Measurements from ENCODE around the gene UGT3A1. TPM values are rescaled to one million over a fixed set of nuclear protein-coding genes. Genes with fewer than 3 reads are reported as not detected.
"Not testable (repeated sequence)": the region's sequence is repeated elsewhere in the genome, so short reads cannot be mapped to it uniquely, and the experiment has no call there.

Gene UGT3A1, protein sequence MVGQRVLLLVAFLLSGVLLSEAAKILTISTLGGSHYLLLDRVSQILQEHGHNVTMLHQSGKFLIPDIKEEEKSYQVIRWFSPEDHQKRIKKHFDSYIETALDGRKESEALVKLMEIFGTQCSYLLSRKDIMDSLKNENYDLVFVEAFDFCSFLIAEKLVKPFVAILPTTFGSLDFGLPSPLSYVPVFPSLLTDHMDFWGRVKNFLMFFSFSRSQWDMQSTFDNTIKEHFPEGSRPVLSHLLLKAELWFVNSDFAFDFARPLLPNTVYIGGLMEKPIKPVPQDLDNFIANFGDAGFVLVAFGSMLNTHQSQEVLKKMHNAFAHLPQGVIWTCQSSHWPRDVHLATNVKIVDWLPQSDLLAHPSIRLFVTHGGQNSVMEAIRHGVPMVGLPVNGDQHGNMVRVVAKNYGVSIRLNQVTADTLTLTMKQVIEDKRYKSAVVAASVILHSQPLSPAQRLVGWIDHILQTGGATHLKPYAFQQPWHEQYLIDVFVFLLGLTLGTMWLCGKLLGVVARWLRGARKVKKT
- total RNA-seq: not detected in 2 replicates
- not detected in 2 replicates for polyA plus RNA-seq
- not detected in 2 replicates for polyA plus RNA-seq (2012)
- not detected in 2 replicates for polyA minus RNA-seq (ENCODE audit: low replicate concordance)

DNA sequence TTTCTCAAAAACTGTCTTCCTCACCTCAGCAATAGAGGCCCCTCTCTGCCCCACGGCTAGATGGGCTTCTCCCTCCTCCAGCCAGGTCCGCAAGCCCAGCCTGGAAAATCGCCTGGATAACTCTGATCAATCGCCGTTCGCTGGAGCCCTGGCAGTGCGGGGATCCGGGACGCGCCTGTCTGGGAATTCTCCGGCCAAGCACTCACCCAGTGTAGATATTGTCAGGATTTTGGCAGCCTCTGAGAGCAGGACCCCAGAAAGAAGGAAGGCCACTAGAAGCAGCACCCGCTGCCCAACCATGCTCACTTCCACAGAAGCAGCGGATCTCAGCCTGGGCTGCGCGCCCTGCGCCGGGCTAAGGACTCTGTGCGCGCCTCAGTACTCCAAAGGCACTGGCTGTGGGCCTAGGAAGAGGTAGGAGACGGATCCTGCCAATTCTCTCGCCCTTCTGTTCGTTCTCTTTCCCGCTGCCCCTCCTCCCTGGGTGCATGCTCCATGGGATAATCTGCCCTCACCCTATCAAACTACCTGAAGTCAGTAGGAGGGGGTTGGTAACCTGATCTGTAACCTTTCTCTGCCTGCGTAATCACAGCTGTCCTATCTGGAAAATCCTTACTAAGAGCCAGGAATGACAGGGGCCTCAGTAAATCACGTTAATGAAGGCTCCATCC is at the start of gene UGT3A1:
UGT3A1 (minus strand) TSS at position 450 of the 671 bp plus-strand sequence; CDS start at position 300, 150 bp downstream.
- no peaks in the 10 kb centered on the region for H3K9me3 ChIP-seq (ENCODE audit: control insufficient read depth, insufficient read depth, low read depth, low read length)
- H3K4me2 ChIP-seq (ENCODE audit: extremely low read depth, insufficient read depth, low read length): no peak within 1 kb of the TSS
- DNase-seq (ENCODE audit: low read depth in 2 of 2): no peak
- no peaks in the 10 kb centered on the region for H3K79me2 ChIP-seq (ENCODE audit: control insufficient read depth, insufficient read depth, low read length)
- H3K4me3 ChIP-seq (replicated peaks in 1 of 4; ENCODE audit: control extremely low read depth in 1 of 4, insufficient read depth in 1 of 4, low read depth in 3 of 4, low read length in 4 of 4): no peak within 1 kb of the TSS
- no peaks in the 10 kb centered on the region for H3K36me3 ChIP-seq (ENCODE audit: control insufficient read depth, insufficient read depth, low read length)
- no peaks in the 10 kb centered on the region for H3K4me1 ChIP-seq (ENCODE audit: control insufficient read depth, extremely low read depth, insufficient read depth, low read length)
- H3K27ac ChIP-seq (ENCODE audit: insufficient read depth, low read length): no peak within 1 kb of the TSS
- TF ChIP-seq, protein P1, sequence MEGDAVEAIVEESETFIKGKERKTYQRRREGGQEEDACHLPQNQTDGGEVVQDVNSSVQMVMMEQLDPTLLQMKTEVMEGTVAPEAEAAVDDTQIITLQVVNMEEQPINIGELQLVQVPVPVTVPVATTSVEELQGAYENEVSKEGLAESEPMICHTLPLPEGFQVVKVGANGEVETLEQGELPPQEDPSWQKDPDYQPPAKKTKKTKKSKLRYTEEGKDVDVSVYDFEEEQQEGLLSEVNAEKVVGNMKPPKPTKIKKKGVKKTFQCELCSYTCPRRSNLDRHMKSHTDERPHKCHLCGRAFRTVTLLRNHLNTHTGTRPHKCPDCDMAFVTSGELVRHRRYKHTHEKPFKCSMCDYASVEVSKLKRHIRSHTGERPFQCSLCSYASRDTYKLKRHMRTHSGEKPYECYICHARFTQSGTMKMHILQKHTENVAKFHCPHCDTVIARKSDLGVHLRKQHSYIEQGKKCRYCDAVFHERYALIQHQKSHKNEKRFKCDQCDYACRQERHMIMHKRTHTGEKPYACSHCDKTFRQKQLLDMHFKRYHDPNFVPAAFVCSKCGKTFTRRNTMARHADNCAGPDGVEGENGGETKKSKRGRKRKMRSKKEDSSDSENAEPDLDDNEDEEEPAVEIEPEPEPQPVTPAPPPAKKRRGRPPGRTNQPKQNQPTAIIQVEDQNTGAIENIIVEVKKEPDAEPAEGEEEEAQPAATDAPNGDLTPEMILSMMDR (conservative IDR thresholded peaks at IDR 0.05 in 1 of 2, IDR thresholded peaks at IDR 0.05 in 1 of 2; ENCODE audit: low read depth in 1 of 2, low read length in 2 of 2): no peak
- TF ChIP-seq EZH2 (IDR thresholded peaks at IDR 0.05; ENCODE audit: low read length, missing control alignments): no peak
- H2AFZ ChIP-seq (ENCODE audit: low read length): no peak within 1 kb of the TSS
- H3K9ac ChIP-seq (ENCODE audit: insufficient read depth, low read length): no peak within 1 kb of the TSS
- no peaks in the 10 kb centered on the region for H4K20me1 ChIP-seq (ENCODE audit: control insufficient read depth, extremely low read depth, insufficient read depth, low read length)
- peaks cover 3% of the 10 kb centered on the region for H3K27me3 ChIP-seq (ENCODE audit: control insufficient read depth, insufficient read depth, low read length)

DNA sequence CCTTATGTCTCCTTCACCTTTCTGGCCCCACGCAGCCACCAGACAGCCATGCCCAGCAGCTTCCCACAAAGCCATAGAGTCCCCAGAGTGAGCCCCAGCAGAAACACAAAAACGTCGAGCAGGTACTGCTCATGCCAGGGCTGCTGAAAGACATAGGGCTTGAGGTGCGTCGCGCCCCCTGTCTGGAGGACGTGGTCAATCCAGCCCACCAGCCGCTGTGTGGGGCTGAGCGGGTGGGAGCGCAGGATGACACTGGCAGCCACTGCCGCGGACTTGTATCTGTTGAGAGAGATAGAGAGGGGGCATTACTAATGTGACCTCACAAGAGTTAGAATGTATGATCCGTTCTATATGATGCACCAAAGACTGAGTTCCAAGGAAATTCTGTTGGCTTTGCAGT is 44.5 kb upstream of the UGT3A1 start:
- H4K20me1 ChIP-seq (ENCODE audit: control insufficient read depth, extremely low read depth, insufficient read depth, low read length): no peaks in the 10 kb centered on the region
- TF ChIP-seq, protein P1 (conservative IDR thresholded peaks at IDR 0.05 in 1 of 2, IDR thresholded peaks at IDR 0.05 in 1 of 2; ENCODE audit: low read depth in 1 of 2, low read length in 2 of 2): no peak
- no peak for TF ChIP-seq EZH2 (IDR thresholded peaks at IDR 0.05; ENCODE audit: low read length, missing control alignments)
- H3K9ac ChIP-seq (ENCODE audit: insufficient read depth, low read length): no peak overlapping the region
- no peak overlapping the region for H3K4me3 ChIP-seq (replicated peaks in 1 of 4; ENCODE audit: control extremely low read depth in 1 of 4, insufficient read depth in 1 of 4, low read depth in 3 of 4, low read length in 4 of 4)
- no peak overlapping the region for H3K27ac ChIP-seq (ENCODE audit: insufficient read depth, low read length)
- H3K36me3 ChIP-seq (ENCODE audit: control insufficient read depth, insufficient read depth, low read length): no peaks in the 10 kb centered on the region
- H2AFZ ChIP-seq (ENCODE audit: low read length): no peak overlapping the region
- no peak for DNase-seq (ENCODE audit: low read depth in 2 of 2)
- H3K79me2 ChIP-seq (ENCODE audit: control insufficient read depth, insufficient read depth, low read length): no peaks in the 10 kb centered on the region
- no peaks in the 10 kb centered on the region for H3K27me3 ChIP-seq (ENCODE audit: control insufficient read depth, insufficient read depth, low read length)
- H3K4me2 ChIP-seq (ENCODE audit: extremely low read depth, insufficient read depth, low read length): no peak overlapping the region
- no peaks in the 10 kb centered on the region for H3K4me1 ChIP-seq (ENCODE audit: control insufficient read depth, extremely low read depth, insufficient read depth, low read length)
- H3K9me3 ChIP-seq (ENCODE audit: control insufficient read depth, insufficient read depth, low read depth, low read length): no peaks in the 10 kb centered on the region

DNA sequence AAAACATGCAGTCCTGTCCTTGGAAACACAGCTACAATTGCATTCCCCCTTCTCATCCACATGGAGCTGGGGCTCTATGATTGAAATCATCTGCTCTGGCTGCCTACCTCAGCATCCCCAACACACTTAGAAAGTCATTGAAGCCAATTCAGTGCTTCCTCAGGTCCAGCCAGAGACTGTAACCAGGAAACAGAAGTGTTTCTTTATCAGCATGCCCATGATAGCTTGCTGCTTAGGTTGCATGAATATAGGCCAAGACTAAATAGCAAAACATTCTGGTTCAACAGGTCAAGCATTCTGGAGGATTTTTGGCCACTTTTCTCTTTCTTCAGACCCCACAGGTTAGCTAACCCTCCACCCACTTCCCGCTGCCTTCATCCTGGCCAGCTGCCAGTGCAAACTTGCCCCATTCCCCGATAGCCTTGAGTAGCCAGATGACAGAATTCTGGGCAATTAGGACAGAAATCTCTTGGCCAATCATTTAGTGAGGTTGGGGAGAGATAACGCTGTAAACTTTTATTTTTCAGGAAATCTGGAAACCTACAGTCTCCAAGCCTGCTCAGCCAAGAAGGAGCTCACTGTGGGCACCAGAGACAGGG is 43.4 kb upstream of the UGT3A1 start:
- not testable (repeated sequence) for H3K9ac ChIP-seq (ENCODE audit: insufficient read depth, low read length); H3K4me3 ChIP-seq (replicated peaks in 1 of 4; ENCODE audit: control extremely low read depth in 1 of 4, insufficient read depth in 1 of 4, low read depth in 3 of 4, low read length in 4 of 4); H3K79me2 ChIP-seq (ENCODE audit: control insufficient read depth, insufficient read depth, low read length); DNase-seq (ENCODE audit: low read depth in 2 of 2); H3K4me1 ChIP-seq (ENCODE audit: control insufficient read depth, extremely low read depth, insufficient read depth, low read length); H3K9me3 ChIP-seq (ENCODE audit: control insufficient read depth, insufficient read depth, low read depth, low read length); H2AFZ ChIP-seq (ENCODE audit: low read length); H3K27ac ChIP-seq (ENCODE audit: insufficient read depth, low read length); H3K36me3 ChIP-seq (ENCODE audit: control insufficient read depth, insufficient read depth, low read length); H4K20me1 ChIP-seq (ENCODE audit: control insufficient read depth, extremely low read depth, insufficient read depth, low read length); H3K27me3 ChIP-seq (ENCODE audit: control insufficient read depth, insufficient read depth, low read length); H3K4me2 ChIP-seq (ENCODE audit: extremely low read depth, insufficient read depth, low read length)
